GM21528 (cell line): ENCODE results near the gene PFKP.

ENCODE experiments used
- ATAC-seq: cut with Tn5 transposase; IDR thresholded peaks from one replicate; pipeline ENCODE4 v1.9.1; 2021; ENCODE audit warnings: mild to moderate bottlenecking, moderate library complexity; ENCODE audit not compliant: unreplicated experiment, low FRiP score

Gene PFKP

DNA sequence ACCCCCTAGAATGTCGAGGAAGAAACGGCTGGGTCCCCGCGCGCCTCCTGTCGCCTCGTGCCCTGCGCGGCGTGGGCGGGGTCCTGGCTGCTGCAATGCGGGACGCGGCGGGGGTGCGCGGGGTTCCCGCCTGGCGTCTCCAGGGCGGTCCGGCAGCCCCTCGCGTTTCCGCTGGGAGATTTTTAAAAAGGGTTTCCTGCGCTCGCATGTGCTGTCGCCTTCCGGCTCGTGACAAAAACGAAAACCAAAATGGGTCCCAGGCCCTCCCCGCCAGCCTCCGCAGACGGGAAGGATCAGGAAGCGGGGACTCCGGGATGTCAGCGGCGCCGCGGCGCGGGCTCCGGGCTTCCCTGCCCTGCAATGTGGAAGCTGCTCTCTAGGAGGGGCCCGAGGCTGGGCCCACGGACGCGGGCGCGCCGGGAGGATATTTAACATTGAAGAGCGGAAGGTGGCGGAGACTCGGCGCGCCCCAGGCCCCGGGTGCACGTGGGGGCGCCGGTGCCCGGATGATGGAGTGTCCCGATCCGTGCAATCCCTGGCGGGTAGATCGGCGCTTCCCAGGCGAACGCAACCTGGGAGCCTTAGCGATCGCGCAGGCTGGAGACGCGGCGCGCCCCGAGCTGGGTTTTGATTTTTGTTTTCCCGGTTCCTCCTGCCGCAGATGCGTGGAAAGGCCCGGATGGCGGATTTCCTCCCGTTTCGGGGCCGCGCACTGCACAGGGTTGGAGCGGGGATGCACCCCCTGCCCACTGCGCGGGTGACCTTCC is 1.0 kb downstream of the PFKP start:
- peak; percentile 49 for ATAC-seq

DNA sequence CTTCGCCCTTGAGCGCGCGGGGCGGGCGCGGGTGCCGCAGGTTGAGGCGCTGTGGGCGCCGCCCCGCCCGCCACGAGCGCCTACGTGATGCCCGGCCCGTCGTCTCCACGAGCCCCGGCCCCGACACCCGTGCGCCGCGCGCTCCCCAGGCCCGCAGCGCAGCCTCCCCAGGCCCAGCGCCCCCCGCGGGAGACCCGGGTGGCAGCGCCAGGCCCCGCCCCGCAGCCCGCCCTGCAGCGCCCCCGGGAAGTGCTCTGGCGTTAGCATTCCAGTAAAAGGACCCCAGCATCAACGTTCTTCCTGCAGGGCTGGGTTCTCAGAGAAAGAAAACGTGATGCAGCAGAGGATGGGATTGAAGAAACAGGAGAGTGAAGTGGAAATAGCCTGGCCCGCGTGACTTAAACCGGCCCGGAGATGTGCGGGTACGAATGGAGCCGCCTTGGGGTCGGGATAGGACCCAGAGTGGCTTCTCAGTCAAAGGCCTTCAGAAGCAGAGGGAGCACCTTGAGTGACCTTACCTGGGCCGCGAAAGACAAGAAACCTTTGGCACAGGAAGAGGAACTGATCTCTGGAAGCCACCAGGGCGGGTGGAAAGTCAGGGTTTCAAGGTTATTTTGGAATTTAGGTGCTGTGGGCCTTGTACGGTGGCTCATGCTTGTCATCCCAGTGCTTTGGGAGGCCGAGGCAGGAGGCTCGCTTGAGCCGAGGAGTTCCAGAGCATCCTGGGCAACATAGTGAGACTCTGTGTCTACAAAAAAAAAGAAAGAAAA is 1.8 kb downstream of the PFKP start:
- ATAC-seq = peak; percentile 42

DNA sequence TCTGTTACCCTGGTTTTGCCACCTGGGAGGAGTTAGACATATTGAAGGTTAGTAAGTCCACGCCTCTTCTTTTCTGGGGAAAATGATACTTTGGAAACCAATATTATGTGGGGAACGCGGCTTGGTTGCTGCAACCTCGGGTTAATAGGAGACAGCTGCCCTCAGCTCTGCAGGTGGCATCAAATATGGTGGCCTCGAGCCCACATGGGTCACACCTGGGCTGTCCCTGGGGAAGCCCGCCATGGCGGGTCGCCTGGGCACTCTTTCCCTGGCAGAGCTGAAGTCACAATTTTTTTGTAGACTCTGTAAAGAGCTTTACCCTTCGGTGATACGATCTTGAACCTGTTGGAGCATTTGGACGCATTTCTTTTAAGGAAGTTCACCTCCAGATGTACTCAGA is 2.5 kb downstream of the PFKP start:
- no peak for ATAC-seq

DNA sequence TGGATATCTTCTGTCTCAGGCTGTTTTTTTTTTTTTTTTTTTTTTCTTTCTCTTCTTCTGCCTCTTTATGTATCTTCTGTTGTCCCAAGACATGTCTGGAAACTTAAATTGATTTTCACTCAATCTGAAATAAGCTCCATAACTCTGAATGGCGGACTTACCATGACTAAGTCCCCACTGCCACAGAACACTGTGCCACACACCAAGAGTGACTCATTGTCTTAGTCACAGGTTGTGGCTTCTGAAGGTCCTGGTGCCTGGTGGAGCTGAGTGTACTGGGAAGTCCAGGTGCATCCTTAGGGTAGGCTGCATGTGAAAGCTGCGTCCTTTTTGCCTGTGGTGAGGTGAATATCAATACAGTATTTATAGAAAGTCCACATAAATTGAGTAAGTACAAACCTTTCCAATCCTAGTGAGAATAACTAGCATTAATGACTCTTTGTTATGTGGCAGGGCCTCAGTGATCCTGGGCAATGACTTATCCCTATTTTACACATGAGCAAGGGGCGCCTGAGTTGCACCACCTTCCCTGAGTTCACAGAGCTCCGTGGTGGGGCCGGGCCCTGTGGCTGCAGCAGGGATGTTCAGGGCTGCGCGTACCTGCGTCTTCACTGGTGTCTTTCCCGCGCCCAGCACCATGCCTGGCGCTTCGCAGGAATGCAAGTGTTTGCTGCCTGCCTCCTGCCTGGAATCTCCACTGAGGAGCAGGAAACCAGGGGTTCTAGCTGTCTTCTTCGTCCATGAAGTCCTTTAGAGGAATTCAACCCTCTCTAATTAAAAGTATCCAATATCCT is 4.3 kb downstream of the PFKP start:
- ATAC-seq = no peak

DNA sequence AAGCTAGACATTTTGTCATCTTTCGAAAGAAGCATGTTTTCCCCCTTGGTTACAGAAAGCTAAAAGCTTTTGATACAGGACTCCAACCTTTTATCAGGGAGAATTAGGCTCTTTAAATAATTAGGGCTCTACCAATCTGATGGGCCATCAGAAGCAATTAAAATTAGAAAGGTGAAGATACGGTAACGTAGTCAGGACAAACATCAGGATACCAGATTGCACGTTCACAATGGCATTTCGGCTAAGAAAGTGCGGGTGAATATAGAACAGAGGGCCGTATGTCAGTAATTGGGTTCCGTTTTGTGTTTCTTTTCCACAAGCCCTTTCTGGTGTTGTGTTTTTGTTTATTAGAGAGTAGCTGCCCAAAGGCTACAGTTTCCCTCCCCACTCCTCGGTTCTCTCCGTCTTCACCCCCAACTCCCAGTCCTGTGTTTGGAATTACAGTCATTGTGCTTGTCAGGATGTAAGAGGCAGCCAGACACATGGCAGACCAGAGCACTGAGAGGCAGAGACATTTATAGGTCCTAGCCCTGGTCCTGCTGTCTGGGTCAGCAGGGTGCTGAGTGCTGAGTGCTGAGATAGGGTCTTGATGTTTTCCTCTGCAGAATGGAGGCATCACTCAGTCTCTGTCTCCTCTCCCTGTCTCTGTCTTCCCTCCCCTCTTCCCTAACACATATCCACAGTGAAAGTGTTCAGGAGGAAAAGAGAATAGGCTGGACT is 5.5 kb downstream of the PFKP start:
- no peak for ATAC-seq

DNA sequence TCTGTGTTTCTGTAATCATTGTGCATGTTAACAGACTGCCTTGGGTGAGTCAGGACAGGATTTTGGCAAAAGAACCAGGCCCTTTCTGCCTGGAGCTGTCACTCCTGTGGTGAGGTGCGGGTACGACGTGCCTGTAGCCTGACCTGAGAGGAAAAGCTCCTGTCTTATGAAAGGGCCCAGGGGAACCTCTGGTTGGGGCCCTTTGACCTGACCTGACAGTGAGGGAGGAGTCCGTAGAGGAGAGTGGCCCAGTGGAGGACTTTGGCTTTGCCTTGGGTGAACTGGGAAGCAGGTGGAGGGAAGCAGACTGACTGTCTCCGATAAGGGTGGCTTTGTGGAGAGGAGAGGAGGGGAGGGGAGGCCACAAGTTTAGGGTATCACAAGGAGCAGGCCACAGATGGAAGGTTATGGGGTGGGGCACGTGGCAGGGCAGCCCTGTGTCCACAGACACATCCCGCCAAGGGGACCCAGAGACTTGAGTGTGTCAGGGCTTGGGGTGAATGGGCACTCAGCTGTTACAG is 6.9 kb downstream of the PFKP start:
- ATAC-seq = no peak

DNA sequence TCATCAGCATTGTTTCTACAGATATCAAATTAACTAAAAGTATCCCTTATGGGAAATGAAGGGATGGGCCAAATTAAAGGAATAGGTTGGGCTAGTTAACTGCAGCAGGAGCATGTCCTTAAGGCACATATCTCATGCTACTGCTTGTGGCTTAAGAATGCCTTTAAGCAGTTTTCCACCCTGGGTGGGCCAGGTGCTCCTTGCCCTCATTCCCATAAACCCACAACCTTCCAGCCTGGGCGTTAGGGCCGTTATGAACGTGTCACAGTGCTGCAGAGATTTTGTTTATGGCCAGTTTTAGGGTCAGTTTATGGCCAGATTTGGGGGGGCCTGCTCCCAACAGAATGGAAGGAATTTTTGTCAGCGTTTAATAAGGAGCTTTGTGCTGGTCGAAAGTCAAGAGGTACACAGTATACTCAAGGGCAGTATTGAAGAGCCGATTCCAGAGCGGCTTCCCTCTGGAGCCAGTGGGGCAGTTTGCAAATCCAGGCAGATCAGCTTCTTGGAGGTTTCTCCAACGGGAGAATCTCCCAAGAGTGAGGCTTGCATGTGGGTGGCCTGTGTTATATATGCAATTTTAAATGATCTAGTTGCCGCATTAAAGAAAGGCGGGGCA is 7.7 kb downstream of the PFKP start:
- no peak for ATAC-seq

DNA sequence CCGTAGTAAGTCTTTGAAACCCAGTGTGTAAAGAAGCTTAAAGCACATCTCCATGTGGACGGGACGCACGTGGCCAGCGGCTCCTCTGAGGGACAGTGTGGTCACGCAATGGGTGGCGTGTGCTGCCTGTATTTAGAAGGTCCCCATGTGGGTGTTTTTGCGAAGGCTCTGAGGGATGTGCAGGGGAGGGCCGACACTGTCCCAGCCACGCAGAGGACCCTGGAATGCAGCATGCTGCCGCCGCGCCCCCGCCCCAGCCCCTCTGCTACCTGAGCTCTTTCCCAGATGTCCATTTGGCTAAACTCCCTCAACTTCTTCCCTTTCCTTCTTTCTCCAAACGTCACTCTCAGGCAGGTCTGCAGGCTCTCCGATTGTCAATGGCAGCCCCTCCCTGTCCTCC is 8.8 kb downstream of the PFKP start:
- no peak for ATAC-seq

DNA sequence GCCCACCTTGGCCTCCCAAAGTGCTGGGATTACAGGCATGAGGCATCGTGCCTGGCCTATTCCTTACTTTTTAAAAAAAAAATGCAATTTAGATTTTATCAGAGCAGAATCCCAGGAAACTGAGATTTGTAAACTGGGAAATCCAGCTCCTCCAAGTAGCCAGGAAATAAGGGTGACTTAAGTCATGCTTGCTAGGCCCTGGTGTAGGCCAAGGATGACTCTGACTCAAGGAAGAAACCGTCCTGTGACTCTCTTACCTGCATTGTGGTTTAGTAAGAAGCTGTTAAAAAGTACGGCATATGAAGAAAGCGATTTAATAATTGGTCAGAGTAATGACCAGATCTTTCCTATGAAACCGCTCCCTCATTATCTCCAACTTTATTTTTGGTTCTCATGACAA is 10.2 kb downstream of the PFKP start:
- ATAC-seq = no peak

DNA sequence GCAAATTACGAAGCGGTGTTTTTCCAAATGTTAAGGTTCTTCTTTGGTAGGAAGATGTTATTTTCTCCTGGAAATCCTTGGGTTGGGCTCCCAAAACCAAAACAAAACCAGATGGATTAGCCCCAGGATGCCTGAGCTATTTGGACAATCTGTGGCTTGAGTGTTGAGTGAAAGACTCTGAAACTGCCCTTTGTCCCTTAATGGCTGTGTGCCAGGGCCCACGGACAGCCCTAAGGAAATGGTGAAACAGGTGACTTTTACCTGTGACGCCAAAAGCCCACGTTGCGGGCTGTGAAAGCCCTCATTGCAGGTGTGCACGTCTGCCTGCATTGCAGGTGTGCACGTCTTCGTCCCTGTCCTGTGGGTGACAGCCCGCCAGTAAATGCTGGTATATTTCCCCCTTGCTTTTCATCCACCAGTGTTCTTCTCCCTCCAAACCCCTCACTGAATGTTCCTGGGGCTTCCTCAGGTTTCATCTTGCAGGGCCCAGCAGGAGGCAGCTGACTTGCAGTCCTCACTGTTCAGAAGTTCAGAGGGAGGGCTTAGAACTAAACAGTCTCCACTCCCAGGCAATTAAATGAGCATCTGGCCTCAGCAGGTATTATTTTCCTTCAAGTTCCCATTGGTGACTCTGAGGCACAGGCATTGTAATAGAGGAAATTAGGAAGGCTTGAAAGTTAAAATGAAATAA is 10.7 kb downstream of the PFKP start:
- no peak for ATAC-seq

DNA sequence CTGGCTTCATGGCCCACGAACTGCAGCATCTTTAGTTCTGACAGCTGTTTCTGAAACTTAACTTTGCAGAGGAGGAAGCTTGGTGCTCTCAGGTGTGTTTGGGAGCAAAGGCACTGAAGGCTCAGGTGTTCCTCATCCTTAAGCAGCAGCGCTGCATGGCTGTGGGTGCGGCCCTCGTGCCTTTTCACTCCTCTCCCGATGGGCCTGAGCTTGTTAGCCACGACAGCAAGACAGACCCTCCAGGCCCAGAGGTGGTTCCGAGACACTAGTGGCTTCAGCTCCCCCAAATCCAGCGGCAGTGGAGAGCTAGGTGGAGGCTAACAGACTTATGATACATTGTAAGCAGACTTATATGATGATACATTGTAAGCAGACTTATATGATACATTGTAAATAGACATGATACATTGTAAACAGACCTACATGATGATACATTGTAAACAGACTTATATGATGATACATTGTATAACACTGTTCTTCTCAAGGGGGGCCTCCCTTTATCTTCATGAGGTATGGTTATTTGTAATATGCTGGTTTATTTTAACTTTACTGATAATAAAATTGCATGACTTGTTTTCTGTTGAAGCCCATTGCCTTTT is 14.1 kb downstream of the PFKP start:
- ATAC-seq = no peak

DNA sequence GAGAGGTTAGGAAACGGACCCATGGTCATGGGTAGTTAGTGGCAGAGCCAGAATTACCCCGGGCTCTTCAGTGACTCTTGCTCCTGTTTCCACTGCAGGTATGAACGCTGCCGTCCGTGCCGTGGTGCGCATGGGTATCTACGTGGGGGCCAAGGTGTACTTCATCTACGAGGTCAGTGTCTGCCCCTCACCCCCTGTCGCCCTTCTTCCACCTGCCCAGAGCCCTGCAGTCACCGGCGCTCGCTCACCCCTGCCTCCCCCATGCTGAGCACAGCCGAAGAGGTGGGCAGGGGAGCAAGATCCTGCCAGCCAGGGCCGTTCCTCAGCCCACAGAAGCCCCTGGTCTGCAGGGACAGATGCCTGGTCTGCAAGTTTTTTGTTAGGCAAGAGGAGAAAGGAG is 14.9 kb downstream of the PFKP start:
- ATAC-seq = no peak

DNA sequence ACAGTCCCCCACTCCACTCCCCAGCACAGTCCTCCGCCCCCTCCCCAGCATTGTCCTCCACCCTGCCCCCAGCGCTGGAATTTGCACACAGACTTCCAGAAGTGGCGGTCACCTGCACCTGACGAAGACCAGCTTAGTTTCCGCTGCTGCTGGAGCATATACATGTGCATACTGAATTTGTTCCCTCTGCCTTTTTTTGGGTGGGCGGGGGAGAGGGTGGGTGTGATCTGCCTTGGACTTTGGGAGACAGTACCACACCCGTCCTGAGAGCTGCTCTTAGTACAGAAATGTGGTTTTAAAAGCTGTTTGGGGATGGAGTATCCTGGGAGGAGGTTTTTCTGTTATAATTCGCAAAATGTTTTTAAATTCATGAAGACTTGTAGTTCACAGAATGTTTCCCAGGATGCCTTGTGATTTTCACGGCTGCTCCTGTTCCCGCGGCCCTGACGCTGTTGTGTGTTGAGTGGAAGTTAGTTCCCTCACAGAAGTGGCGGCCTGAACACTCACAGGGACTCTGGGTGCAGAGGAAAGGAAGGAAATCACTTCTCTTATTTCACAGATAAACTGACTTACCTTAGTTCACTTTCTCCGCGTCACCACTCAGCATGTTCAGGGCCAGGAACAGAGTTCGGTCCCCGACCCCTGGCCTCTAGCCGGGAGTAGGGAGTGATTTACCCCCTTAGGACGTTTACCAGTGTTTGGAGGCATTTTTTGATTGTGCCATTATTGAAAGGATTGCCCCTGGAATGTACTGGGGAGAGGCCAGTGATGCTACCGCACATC is 18.6 kb downstream of the PFKP start:
- ATAC-seq = no peak

DNA sequence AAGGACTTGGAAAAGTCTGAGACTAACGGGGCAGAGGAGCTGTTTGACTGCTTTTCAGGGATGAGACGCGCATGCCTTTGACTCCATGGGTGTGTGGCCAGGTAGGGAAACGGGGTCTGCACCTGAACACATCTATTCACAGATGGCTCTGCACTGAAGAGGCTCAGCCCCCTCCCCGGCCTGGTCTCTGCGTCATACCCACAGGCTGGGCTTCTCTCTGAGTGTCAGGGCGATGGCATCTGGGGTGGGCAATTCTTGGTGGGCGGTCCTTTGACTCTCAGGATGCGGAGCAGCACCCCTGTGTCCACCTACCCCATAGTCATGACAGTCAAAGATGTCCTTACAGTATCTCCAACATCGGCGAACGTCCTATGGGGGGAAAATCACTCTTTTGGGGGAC is 23.0 kb downstream of the PFKP start:
- ATAC-seq = no peak

DNA sequence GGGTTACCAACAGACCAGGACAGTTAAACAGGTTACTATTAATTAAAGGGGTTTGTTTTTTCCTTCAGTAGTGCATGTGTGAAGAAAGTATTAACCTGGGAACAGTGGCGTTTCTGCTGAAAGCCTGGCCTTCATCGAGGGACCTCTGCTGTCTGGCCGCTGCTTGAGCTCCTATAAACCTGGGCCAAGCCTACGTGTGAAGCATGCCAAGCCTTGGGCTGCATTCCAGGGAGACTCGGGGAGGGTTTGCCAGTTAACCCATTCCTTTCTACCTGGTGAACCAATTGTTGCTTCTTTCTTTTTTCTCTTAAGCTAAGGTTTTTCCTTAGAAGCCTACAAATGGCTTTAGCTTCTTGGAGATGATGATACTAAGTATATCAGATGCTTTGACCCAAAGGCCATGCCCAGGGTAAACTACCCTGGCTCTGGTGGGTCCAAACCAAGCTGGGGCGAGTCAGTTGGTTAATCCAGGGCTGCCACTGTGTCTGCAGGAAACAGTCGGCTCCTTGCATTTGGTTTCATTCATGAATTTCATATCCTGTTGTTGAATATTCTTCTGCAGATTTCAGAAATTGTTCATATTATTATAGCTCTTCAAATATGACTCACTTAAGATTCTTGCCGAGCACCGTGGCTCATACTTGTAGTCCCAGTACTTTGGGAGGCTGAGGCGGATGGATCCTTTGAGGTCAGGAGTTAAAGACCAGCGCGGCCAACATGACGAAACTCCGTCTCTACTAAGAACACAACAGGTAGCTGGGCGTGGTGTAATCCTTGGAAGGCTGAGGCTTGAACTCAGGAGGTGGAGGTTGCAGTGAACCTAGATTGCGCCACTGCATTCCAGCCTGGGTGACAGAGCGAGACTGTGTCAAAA is 23.8 kb downstream of the PFKP start:
- no peak for ATAC-seq

DNA sequence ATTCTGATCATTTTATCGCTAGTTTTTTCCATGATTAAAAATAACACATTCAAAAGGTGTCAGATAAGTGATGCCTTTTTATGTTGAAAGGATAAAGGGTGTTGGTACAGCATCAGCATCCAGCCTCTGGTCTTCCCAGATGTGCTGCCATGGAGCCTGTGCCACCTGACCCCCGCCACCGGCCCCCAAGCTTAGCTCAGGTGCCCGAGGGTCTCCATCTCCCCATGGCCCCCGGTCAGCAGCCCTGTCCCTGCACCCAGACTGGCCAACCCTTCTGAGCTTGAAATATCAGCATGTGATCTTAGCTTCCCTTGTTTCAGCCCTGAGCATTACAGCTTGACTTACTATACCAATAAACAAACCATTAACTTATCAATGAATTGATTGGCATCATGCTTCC is 24.6 kb downstream of the PFKP start:
- no peak for ATAC-seq

DNA sequence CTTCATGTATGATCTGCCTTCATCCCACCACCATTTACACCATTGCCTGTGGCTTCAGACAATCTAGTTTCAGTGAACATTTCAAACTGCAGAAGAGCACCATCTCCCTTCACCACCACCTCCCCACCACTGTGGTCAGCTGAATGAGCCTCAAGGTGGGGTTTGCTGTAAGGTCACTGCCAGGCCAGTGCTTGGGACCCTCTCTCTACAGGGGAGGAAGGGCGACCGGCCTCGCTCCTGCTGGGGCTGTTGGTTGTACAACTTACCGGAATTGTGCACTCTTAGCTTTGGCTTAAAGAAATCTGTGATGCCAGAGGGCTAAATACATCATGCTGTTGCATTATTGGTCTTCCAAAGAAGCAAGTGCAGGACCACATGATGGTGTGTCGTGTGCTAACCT is 26.6 kb downstream of the PFKP start:
- no peak for ATAC-seq
